Fibroblast of the aortic adventitia (primary cell): ENCODE results near the gene TRIM54. TPM values are rescaled to one million over a fixed set of nuclear protein-coding genes. Genes with fewer than 3 reads are reported as not detected.

Experiments
- DNase-seq: peaks from one replicate; pipeline ENCODE4 v3.0.0-alpha.2; 2010; ENCODE audit warnings: low read depth
- H3K4me3 ChIP-seq: 2 replicates; pipeline ENCODE4 v1.5.1; 2011; ENCODE audit warnings: low read depth, mild to moderate bottlenecking, control low read depth, low read length, moderate library complexity
- total RNA-seq: library from RNA; depleted of rRNA; stranded (reverse); fragments of >200 nt; gene quantifications from 2 replicates; pipeline ENCODE4 v1.2.3, GENCODE V29; 2012; ENCODE audit warnings: low replicate concordance
- TF ChIP-seq, protein P1 (sequence below): IDR thresholded peaks from 2 replicates; pipeline ENCODE4 v1.5.1; 2011; ENCODE audit warnings: mild to moderate bottlenecking, low read length, control low read depth, inconsistent platforms; ENCODE audit not compliant: insufficient read depth

TRIM54 gene, protein sequence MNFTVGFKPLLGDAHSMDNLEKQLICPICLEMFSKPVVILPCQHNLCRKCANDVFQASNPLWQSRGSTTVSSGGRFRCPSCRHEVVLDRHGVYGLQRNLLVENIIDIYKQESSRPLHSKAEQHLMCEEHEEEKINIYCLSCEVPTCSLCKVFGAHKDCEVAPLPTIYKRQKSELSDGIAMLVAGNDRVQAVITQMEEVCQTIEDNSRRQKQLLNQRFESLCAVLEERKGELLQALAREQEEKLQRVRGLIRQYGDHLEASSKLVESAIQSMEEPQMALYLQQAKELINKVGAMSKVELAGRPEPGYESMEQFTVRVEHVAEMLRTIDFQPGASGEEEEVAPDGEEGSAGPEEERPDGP
- total RNA-seq: not detected in 2 replicates

DNA sequence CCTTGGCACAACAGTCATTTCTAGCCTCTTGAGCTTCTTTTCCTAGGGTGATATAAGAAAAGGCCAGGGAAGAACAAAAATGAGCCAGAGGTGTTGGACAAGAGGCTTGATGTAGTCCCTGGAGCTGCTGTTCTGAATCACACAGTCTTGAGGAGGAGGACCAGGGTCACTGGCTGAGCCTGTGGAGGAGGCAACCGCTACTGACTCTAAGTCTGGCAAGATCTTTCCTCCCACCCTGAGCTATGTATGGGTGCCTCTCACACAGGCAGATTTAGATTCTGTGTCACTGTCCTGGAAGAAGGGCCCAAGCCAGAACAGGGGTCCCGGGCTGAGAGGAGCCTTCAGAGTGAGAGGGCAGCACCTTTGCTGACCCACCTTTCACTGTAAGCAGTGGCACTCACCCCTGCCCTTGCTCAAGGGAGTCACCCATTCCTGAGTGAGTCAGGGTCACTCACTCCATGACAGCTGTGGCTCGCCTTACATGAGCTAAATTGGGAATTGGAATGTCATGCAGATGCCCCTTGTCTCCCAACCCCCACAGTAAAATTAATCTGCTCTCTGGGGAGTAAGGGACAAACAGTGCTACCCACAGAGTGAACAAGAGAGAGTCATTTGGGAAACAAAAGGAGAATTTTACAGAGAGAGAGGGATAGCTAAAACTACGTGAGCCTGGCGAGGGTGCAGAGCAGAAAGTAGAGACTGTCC, at the start of gene TRIM54:
TSS of gene TRIM54 (plus strand) at position 575 of the 705 bp plus-strand sequence. CDS start 303 bp downstream, outside the sequence.
- DNase-seq: no peak
- TF ChIP-seq, protein P1, sequence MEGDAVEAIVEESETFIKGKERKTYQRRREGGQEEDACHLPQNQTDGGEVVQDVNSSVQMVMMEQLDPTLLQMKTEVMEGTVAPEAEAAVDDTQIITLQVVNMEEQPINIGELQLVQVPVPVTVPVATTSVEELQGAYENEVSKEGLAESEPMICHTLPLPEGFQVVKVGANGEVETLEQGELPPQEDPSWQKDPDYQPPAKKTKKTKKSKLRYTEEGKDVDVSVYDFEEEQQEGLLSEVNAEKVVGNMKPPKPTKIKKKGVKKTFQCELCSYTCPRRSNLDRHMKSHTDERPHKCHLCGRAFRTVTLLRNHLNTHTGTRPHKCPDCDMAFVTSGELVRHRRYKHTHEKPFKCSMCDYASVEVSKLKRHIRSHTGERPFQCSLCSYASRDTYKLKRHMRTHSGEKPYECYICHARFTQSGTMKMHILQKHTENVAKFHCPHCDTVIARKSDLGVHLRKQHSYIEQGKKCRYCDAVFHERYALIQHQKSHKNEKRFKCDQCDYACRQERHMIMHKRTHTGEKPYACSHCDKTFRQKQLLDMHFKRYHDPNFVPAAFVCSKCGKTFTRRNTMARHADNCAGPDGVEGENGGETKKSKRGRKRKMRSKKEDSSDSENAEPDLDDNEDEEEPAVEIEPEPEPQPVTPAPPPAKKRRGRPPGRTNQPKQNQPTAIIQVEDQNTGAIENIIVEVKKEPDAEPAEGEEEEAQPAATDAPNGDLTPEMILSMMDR: no peak
- H3K4me3 ChIP-seq: no peak within 1 kb of the TSS

DNA sequence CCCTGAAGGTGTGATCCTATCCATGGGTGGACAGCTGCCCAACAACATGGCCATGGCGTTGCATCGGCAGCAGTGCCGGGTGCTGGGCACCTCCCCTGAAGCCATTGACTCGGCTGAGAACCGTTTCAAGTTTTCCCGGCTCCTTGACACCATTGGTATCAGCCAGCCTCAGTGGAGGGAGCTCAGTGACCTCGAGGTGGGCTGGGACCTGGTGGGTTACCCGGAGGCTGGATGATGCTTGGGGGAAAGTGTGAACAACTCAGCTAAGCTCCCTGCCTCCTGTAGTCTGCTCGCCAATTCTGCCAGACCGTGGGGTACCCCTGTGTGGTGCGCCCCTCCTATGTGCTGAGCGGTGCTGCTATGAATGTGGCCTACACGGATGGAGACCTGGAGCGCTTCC, 48.9 kb upstream of the TRIM54 start:
- no peak for DNase-seq
- TF ChIP-seq, protein P1: no peak

DNA sequence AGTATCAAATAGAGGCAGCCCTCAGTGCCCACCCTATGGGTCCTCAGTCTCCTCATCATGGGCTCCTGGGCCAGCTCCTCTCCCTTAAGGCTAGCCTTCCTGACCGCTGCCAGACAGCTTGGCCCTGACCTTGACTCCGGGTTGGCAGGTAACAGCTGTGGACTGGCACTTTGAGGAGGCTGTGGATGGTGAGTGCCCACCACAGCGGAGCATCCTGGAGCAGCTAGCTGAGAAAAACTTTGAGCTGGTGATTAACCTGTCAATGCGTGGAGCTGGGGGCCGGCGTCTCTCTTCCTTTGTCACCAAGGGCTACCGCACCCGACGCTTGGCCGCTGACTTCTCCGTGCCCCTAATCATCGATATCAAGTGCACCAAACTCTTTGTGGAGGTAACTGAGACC, 46.1 kb upstream of the TRIM54 start:
- DNase-seq: no peak
- H3K4me3 ChIP-seq: no peak overlapping the region
- TF ChIP-seq, protein P1: no peak

More for the DNA sequence above, 48.9 kb upstream of the TRIM54 start:
- H3K4me3 ChIP-seq: no peak overlapping the region

DNA sequence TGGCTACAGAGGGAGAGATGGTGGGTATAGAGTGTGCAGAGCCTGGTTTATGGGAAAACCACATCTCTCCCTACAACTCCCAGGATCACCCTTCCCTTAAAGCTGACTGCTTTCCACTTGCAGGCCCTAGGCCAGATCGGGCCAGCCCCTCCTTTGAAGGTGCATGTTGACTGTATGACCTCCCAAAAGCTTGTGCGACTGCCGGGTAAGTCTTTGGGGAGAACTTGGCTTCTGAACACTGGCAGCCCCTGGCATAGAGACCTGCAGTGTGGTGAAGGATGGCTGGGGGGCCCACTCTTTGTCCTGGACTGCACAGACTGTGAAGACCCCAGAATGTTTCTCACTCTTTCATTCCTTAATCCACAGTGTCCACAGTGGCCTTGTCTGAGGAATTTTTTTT, 45.6 kb upstream of the TRIM54 start:
- DNase-seq: no peak
- TF ChIP-seq, protein P1: no peak
- H3K4me3 ChIP-seq: no peak overlapping the region

DNA sequence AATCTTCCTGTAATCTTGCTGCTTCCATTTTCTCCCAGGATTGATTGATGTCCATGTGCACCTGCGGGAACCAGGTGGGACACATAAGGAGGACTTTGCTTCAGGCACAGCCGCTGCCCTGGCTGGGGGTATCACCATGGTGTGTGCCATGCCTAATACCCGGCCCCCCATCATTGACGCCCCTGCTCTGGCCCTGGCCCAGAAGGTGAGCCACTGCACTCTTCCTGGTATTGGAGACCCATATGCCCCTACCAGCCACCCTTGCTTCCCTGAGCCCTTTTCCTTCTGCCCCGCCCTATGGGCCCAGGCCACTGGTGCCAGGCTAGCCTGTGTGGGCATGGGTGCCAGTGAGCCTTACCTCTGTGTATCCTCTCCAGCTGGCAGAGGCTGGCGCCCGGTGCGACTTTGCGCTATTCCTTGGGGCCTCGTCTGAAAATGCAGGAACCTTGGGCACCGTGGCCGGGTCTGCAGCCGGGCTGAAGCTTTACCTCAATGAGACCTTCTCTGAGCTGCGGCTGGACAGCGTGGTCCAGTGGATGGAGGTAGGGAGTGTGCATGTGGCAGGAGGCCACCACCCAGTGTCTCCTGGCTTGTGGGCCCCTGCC, 44.8 kb upstream of the TRIM54 start:
- DNase-seq: no peak
- H3K4me3 ChIP-seq: no peak overlapping the region
- TF ChIP-seq, protein P1: no peak

DNA sequence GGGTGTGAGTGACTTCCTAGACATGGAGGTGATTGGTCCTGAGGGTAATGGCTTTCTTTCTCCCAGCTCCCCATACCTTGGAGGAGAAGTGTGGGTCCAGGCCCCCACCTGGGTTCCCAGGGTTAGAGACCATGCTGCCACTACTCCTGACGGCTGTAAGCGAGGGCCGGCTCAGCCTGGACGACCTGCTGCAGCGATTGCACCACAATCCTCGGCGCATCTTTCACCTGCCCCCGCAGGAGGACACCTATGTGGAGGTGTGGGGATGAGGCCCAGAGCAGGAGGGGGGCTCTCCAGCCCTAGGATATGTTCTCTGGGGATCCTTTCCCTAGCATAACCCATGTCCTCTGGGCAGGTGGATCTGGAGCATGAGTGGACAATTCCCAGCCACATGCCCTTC, 43.3 kb upstream of the TRIM54 start:
- DNase-seq: no peak
- TF ChIP-seq, protein P1: no peak
- no peak overlapping the region for H3K4me3 ChIP-seq
